CD8-positive, alpha-beta memory T cell (primary cell): ENCODE data around the gene DPM3. TPM values are rescaled to one million over a fixed set of nuclear protein-coding genes. Genes with fewer than 3 reads are reported as not detected.

Experiments used
- CTCF ChIA-PET: fragments of 350-600 bp; sonication (Branson Sonifier 250); formaldehyde crosslinking; loops from one replicate; lab custom pipeline; 2021; ENCODE audit warnings: antibody characterized with exemption; lab: Charles Lee
- POLR2A ChIA-PET: fragments of 350-600 bp; sonication (Branson Sonifier 250); formaldehyde crosslinking; loops from one replicate; lab custom pipeline; 2021; ENCODE audit warnings: antibody characterized with exemption; lab: Charles Lee
- DNase-seq, 5 donors: peaks; one replicate each; pipeline versions ENCODE4 v3.0.0 to v3.0.0-alpha.2; 2020 to 2022; ENCODE audit warnings: mixed read lengths in 1 of 5
- H3K27ac ChIP-seq: one replicate; pipeline ENCODE4 v1.7.0; 2013; ENCODE audit warnings: low read depth, mild to moderate bottlenecking, low read length, moderate library complexity
- H3K27me3 ChIP-seq: 2 replicates; pipeline ENCODE4 v1.7.0; 2013; ENCODE audit warnings: low read length, mild to moderate bottlenecking; ENCODE audit not compliant: insufficient read depth, poor library complexity, severe bottlenecking
- H3K36me3 ChIP-seq: 2 replicates; pipeline ENCODE4 v1.7.0; 2013; ENCODE audit warnings: mild to moderate bottlenecking, low read length, moderate library complexity; ENCODE audit not compliant: insufficient read depth
- H3K4me1 ChIP-seq: 2 replicates; pipeline ENCODE4 v1.7.0; 2013; ENCODE audit warnings: mild to moderate bottlenecking, low read length, moderate library complexity; ENCODE audit not compliant: insufficient read depth
- H3K4me3 ChIP-seq: 2 replicates; pipeline ENCODE4 v1.7.0; 2013; ENCODE audit warnings: mild to moderate bottlenecking, low read length
- H3K9me3 ChIP-seq: 2 replicates; pipeline ENCODE4 v1.7.0; 2013; ENCODE audit warnings: mild to moderate bottlenecking, low read length
- H3K27ac Mint-ChIP-seq, 8 donors: one replicate each; pipeline ENCODE4 v1.8.0; 2020 to 2021; ENCODE audit warnings: mixed read lengths in 8 of 8, mild to moderate bottlenecking in 6 of 8, inconsistent platforms in 3 of 8, moderate library complexity in 3 of 8
- H3K27me3 Mint-ChIP-seq, 2 donors: one replicate each; pipeline ENCODE4 v1.8.0; 2020 to 2021; ENCODE audit warnings: mixed read lengths in 2 of 2, mild to moderate bottlenecking in 1 of 2, moderate library complexity in 1 of 2
- H3K36me3 Mint-ChIP-seq, 3 donors: one replicate each; pipeline ENCODE4 v1.8.0; 2020 to 2021; ENCODE audit warnings: mixed read lengths in 3 of 3, inconsistent platforms in 1 of 3, mild to moderate bottlenecking in 1 of 3
- H3K4me1 Mint-ChIP-seq, 3 donors: one replicate each; pipeline ENCODE4 v1.8.0; 2020 to 2021; ENCODE audit warnings: mixed read lengths in 3 of 3, inconsistent platforms in 1 of 3, mild to moderate bottlenecking in 1 of 3
- H3K4me3 Mint-ChIP-seq, 7 donors: one replicate each; pipeline ENCODE4 v1.8.0; 2020 to 2021; ENCODE audit warnings: mixed read lengths in 7 of 7, mild to moderate bottlenecking in 6 of 7, moderate library complexity in 4 of 7, inconsistent platforms in 2 of 7
- H3K9me3 Mint-ChIP-seq, 5 donors: one replicate each; pipeline ENCODE4 v1.8.0; 2020 to 2022; ENCODE audit warnings: mixed read lengths in 5 of 5, mild to moderate bottlenecking in 3 of 5, moderate library complexity in 2 of 5, inconsistent platforms in 1 of 5
- polyA plus RNA-seq: library from polyadenylated mRNA; unstranded; fragments of 300-500 nt; fragmentation: Illumina TruSeq; gene quantifications from one replicate; pipeline ENCODE4 v1.2.3, GENCODE V29; 2021
- total RNA-seq, 2 experiments: library from RNA; stranded (reverse); gene quantifications; one replicate each; pipeline ENCODE4 v1.2.3, GENCODE V29; 2021

The DPM3 gene
- total and polyA plus RNA-seq, 3 experiments from 2014 or later: 38.9 to 120 (median 40.9) TPM

DNA sequence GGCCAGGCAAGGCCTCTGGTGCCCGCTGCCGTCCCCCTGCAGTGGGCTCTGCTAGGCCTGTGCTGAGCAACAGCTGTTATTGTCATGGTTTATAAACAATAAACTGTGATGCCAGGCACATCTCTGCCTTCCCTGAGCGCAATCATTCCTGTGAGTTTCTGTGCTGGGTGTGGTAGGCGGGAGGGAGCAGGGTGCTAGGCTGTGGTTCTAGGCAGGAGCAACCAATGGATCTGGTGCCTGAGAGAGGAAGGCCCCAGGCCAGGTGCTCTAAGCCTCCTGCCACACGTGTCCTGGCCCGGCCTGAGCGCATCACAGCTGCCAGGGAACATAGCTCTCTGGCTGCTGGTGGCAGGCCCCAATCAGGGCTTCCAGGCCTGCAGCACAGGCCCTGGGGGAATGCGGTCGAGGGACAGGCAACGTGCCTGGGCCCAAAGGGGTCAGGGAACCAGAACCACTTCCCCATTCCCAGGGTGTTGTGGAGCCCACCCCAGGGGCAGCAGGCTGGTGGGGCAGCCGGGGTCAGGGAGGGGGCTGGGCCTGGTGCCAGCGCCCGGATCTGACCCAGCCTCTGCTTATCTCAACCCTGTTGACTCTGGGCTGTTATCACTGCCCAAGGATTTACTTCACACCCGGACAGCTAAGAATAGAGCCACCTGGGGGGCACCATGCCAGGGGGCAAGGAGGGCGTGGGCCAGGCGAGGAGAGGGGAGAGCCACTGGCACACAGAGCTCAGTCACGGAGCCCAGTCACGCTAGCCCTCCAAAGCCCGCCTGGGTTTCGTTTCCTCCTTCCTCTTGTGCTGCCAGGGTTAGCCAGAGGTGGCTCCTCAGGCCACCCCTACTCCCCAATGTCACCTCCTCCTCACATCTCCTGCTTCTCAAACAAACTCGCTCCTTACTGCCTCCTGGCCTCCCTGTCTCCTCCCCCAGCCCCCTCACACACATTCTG is 44.8 kb upstream of the DPM3 start:
- Mint-ChIP-seq H3K36me3 (peaks cover 0 to 15% (median 3%) of the 10 kb centered on the region in 3 donors), H3K9me3 (no peaks in the 10 kb centered on the region), H3K27ac (peak overlapping the region in 2 of 8 donors; percentile 47 to 64), H3K27me3 (no peaks in the 10 kb centered on the region), H3K4me3 (no peak overlapping the region), H3K4me1 (peaks cover 5 to 6% (median 6%) of the 10 kb centered on the region in 3 donors)
- Histone ChIP-seq H3K36me3 (no peaks in the 10 kb centered on the region), H3K27me3 (no peaks in the 10 kb centered on the region), H3K27ac (no peak overlapping the region), H3K4me1 (no peaks in the 10 kb centered on the region), H3K9me3 (no peaks in the 10 kb centered on the region), H3K4me3 (no peak overlapping the region)
- CTCF ChIA-PET: interaction anchor here (1.1 to 1.3 kb wide), 3 partner anchors 8 to 12 kb away, joined by 3 to 8 read pairs (median 4); partner anchors contain the start of gene KRTCAP2
- POLR2A ChIA-PET: no interaction called here
- DNase-seq: peak in 1 of 5 donors; percentile 28

DNA sequence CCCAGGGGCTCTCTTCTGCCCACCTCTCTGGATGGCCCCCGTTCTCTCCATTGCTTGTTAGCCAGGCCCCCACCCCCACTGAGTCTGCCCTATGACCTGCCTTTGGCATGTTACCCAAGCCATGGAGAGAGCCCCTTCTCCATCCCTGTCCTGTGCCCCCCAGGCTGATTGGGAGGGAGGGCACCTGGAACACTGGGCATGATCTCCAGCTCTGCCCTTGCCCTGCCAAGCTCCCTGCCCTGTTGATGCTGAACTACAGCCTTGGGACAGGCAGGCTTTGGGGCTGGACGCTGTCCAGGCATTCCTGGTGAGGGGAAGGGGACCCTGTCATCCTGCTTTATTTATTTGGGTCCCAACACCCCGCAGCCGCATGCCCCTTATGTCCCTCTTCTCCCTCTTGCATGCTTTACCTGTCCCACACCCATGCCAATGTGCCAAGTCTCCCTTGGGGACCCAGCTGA is 44.0 kb upstream of the DPM3 start:
- H3K4me1 Mint-ChIP-seq: peaks cover 5 to 6% (median 6%) of the 10 kb centered on the region in 3 donors
- H3K4me3 ChIP-seq: no peak overlapping the region
- H3K36me3 ChIP-seq: no peaks in the 10 kb centered on the region
- no peak for DNase-seq
- no peaks in the 10 kb centered on the region for H3K9me3 ChIP-seq
- H3K27me3 Mint-ChIP-seq: no peaks in the 10 kb centered on the region
- no peak overlapping the region for H3K4me3 Mint-ChIP-seq
- no peak overlapping the region for H3K27ac Mint-ChIP-seq
- ChIA-PET CTCF (interaction anchor here (0.8 to 1.3 kb wide), 4 partner anchors 9 to 12 kb away, joined by 3 to 8 read pairs (median 4); partner anchors contain the start of gene KRTCAP2), POLR2A (no interaction called here)
- H3K9me3 Mint-ChIP-seq: no peaks in the 10 kb centered on the region
- H3K27ac ChIP-seq: no peak overlapping the region
- peaks cover 0 to 22% (median 3%) of the 10 kb centered on the region in 3 donors for H3K36me3 Mint-ChIP-seq
- H3K4me1 ChIP-seq: no peaks in the 10 kb centered on the region
- no peaks in the 10 kb centered on the region for H3K27me3 ChIP-seq

DNA sequence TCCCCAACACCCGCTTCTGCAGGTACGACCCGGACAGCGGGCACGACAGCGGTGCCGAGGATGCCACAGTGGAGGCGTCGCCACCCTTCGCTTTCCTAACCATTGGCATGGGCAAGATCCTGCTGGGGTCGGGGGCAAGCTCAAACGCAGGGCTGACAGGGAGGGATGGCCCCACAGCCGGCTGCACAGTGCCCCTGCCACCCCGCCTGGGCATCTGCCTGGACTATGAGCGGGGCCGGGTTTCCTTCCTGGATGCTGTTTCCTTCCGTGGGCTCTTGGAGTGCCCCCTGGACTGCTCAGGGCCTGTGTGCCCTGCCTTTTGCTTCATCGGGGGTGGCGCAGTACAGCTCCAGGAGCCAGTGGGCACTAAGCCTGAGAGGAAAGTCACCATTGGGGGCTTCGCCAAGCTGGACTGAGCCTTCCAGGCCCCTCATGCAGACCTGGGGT is 43.5 kb upstream of the DPM3 start:
- no peak overlapping the region for H3K4me3 Mint-ChIP-seq
- H3K9me3 Mint-ChIP-seq: no peaks in the 10 kb centered on the region
- peaks cover 0 to 28% (median 4%) of the 10 kb centered on the region in 3 donors for H3K36me3 Mint-ChIP-seq
- Histone ChIP-seq H3K36me3 (no peaks in the 10 kb centered on the region), H3K4me1 (no peaks in the 10 kb centered on the region), H3K9me3 (no peaks in the 10 kb centered on the region), H3K27ac (no peak overlapping the region), H3K4me3 (no peak overlapping the region), H3K27me3 (no peaks in the 10 kb centered on the region)
- H3K4me1 Mint-ChIP-seq: peaks cover 5 to 6% (median 6%) of the 10 kb centered on the region in 3 donors
- ChIA-PET CTCF (interaction anchor here (0.8 to 1.0 kb wide), 2 partner anchors 10 to 11 kb away, joined by 3 to 5 read pairs; partner anchors contain the start of gene KRTCAP2), POLR2A (no interaction called here)
- peak in 1 of 5 donors; percentile 37 for DNase-seq
- H3K27ac Mint-ChIP-seq: peak overlapping the region in 1 of 8 donors; percentile 80
- no peaks in the 10 kb centered on the region for H3K27me3 Mint-ChIP-seq

DNA sequence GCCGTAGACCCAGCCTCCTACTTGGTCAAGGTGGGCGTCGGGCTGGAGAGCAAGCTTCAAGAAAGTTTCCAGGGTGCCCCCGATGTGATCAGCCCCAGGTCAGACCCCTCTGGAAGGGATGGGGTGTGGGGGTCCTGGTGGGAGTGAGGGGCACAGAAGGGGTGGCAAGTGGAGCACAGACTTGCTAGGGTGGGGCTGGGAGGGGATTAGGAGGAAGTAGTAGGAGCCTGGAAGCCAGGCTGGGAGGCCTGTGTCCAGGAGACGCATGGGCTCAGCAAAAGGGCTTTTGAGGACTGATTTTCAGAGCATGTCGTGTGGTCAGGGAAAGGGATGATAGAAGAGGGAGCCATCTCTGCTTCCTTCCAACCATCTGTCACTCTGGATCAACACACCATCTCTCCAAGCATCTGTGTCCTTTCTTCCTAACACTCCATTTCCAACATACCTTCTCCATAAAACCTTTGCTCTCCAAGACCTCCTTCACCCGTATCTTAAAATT is 41.8 kb upstream of the DPM3 start:
- no peak for DNase-seq
- H3K9me3 Mint-ChIP-seq: no peaks in the 10 kb centered on the region
- Histone ChIP-seq H3K9me3 (no peaks in the 10 kb centered on the region), H3K36me3 (peaks cover 13% of the 10 kb centered on the region), H3K27me3 (no peaks in the 10 kb centered on the region), H3K27ac (no peak overlapping the region), H3K4me1 (peaks cover 2% of the 10 kb centered on the region), H3K4me3 (no peak overlapping the region)
- peaks cover 0 to 38% (median 4%) of the 10 kb centered on the region in 3 donors for H3K36me3 Mint-ChIP-seq
- ChIA-PET CTCF (no interaction called here), POLR2A (no interaction called here)
- H3K4me3 Mint-ChIP-seq: no peak overlapping the region
- H3K27me3 Mint-ChIP-seq: no peaks in the 10 kb centered on the region
- peaks cover 0 to 4% (median 0%) of the 10 kb centered on the region in 3 donors for H3K4me1 Mint-ChIP-seq
- no peak overlapping the region for H3K27ac Mint-ChIP-seq

DNA sequence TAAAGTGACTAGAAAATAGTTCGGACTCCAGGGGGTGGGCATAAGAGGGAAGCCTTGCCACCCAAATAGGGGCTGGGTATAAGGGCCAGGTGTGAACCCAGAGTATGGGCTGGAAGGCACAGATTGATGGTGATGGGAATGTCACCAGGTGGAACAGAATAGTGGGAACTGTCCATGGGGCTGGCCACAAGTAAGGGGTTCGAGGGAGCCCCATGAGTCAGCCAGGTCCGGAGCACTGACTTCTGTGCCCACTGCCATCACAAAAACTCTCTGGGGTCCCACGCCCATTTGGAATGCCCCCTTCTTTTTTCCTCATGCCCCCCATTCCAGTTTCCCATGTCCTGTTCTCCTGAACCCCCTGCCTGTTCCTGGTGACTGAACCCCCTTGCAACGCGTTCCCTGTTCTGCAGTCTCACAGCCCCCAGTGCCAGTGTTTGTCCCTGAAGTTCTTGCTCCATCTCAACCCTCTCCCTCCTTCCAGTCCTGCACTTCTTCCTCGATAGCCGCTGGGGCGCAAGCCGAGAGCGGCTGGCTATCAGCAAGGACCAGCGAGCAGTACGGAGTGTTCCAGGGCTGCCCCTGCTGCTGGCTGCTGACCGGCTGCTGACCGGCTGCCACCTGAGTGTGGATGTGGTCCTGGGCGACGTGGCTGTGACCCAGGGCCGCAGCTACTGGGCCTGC is 41.2 kb upstream of the DPM3 start:
- Mint-ChIP-seq H3K27ac (no peak overlapping the region), H3K27me3 (no peaks in the 10 kb centered on the region), H3K4me1 (peaks cover 3 to 9% (median 4%) of the 10 kb centered on the region in 3 donors), H3K4me3 (no peak overlapping the region), H3K36me3 (peaks cover 0 to 43% (median 4%) of the 10 kb centered on the region in 3 donors), H3K9me3 (no peaks in the 10 kb centered on the region)
- H3K36me3 ChIP-seq: peaks cover 14% of the 10 kb centered on the region
- H3K4me3 ChIP-seq: no peak overlapping the region
- POLR2A ChIA-PET: no interaction called here
- no peaks in the 10 kb centered on the region for H3K27me3 ChIP-seq
- no peaks in the 10 kb centered on the region for H3K9me3 ChIP-seq
- no peak for DNase-seq
- CTCF ChIA-PET: interaction anchor here (1.2 to 1.3 kb wide), 2 partner anchors 12 to 69 kb away, joined by 3 to 4 read pairs; no protein-coding TSS in a partner anchor
- H3K4me1 ChIP-seq: peaks cover 8% of the 10 kb centered on the region
- H3K27ac ChIP-seq: no peak overlapping the region

DNA sequence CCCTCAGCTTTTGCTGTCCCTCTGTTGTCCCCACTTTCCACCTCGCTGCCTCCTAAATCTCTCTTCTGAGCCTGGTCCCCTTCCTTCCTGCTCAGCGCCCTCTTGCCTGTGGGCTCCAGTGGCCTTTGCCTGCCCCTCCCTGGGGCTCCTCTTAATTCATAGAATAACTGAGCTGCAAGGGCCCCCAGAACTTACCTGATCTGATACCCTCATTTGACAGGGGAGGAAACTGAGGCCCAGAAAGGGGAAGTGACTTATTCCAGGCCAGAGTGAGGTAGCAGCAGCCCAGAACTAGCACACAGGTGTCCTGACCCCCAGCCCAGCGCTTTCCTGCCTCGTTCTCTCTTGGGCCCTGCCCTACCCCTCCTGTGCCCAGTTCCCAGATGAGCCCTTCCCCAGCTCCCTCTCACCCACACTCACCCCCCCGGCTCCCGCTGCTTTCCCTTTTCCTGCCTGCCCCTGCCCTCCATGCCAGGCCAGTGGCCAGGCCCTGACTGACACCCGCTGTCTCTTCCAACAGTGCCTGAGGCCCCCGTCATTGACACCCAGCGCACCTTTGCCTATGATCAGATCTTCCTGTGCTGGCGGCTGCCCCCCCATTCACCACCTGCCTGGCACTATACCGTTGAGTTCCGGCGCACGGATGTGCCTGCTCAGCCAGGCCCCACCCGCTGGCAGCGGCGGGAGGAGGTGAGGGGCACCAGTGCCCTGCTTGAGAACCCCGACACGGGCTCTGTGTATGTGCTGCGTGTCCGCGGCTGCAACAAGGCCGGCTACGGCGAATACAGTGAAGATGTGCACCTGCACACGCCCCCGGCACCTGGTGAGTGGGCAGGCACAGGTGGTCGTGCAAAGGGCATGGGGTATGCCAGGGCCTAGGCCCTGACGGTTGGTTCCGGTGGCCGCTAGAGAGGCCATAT is 39.0 kb upstream of the DPM3 start:
- ChIA-PET POLR2A (no interaction called here), CTCF (interaction anchor here (1.3 to 2.3 kb wide), 3 partner anchors 13 to 88 kb away, joined by 4 to 7 read pairs (median 4); partner anchors contain the start of gene THBS3)
- Histone ChIP-seq H3K27me3 (no peaks in the 10 kb centered on the region), H3K4me1 (peaks cover 19% of the 10 kb centered on the region), H3K9me3 (no peaks in the 10 kb centered on the region), H3K27ac (no peak overlapping the region), H3K4me3 (no peak overlapping the region), H3K36me3 (peaks cover 14% of the 10 kb centered on the region)
- Mint-ChIP-seq H3K27ac (peak overlapping the region in 1 of 8 donors; percentile 8), H3K36me3 (peaks cover 0 to 43% (median 4%) of the 10 kb centered on the region in 3 donors), H3K4me1 (peaks cover 9 to 27% (median 14%) of the 10 kb centered on the region in 3 donors), H3K4me3 (no peak overlapping the region), H3K9me3 (no peaks in the 10 kb centered on the region), H3K27me3 (no peaks in the 10 kb centered on the region)
- DNase-seq: no peak
